GM12864 (cell line): ENCODE results near the gene MRPS34.

Experiments used
- DNase-seq: peaks from one replicate; pipeline ENCODE4 v3.0.0-alpha.2; 2011; ENCODE audit warnings: low read depth
- H3K4me3 ChIP-seq: 2 replicates; pipeline ENCODE4 v1.5.1; 2011; ENCODE audit warnings: mild to moderate bottlenecking, low read depth, low read length, control low read depth
- CTCF ChIP-seq: IDR thresholded peaks from 2 replicates; pipeline ENCODE4 v1.5.1; 2011; ENCODE audit warnings: low read depth, mild to moderate bottlenecking, moderate library complexity, low read length, control low read depth, inconsistent platforms; ENCODE audit errors: missing control alignments

MRPS34 gene

GRCh38 chr16:1763521-1764511 is 9.1 kb downstream of the MRPS34 start:
- no peak overlapping the region for H3K4me3 ChIP-seq
- peak; percentile 10 for TF ChIP-seq CTCF
- DNase-seq, result no peak

- no peak overlapping the region for H3K4me3 ChIP-seq
- TF ChIP-seq CTCF, result no peak
- no peak for DNase-seq
Measured at GRCh38 chr16:1762879-1763520, 9.9 kb downstream of the MRPS34 start.

- H3K4me3 ChIP-seq, result no peak overlapping the region
- TF ChIP-seq CTCF, result no peak
- no peak for DNase-seq
Measured at GRCh38 chr16:1762196-1762878, 10.6 kb downstream of the MRPS34 start.

GRCh38 chr16:1761751-1762150 is 11.2 kb downstream of the MRPS34 start:
- H3K4me3 ChIP-seq, result no peak overlapping the region
- TF ChIP-seq CTCF, result no peak
- no peak for DNase-seq

- no peak for TF ChIP-seq CTCF
- H3K4me3 ChIP-seq, result no peak overlapping the region
- DNase-seq, result no peak
Measured at GRCh38 chr16:1760911-1761310, 12.0 kb downstream of the MRPS34 start.

- H3K4me3 ChIP-seq, result no peak overlapping the region
- no peak for TF ChIP-seq CTCF
- DNase-seq, result no peak
Measured at GRCh38 chr16:1759511-1759910, 13.4 kb downstream of the MRPS34 start.
